HG02642 (cell line): ENCODE data around the gene CORO7.

Source experiments
- ATAC-seq: cut with Tn5 transposase; IDR thresholded peaks from one replicate; pipeline ENCODE4 v1.9.1; 2021; ENCODE audit warnings: mild to moderate bottlenecking; ENCODE audit not compliant: unreplicated experiment, poor library complexity

Gene CORO7

GRCh38 chr16:4385789-4386450 lies 30.5 kb downstream of the CORO7 start:
- ATAC-seq: no peak

- no peak for ATAC-seq
Measured at GRCh38 chr16:4385066-4385788, 31.2 kb downstream of the CORO7 start.

- no peak for ATAC-seq
Measured at GRCh38 chr16:4384509-4384942, 31.9 kb downstream of the CORO7 start.

- no peak for ATAC-seq
Measured at GRCh38 chr16:4383591-4384444, 32.6 kb downstream of the CORO7 start.

GRCh38 chr16:4382795-4383357 lies 33.5 kb downstream of the CORO7 start:
- no peak for ATAC-seq

- ATAC-seq: no peak
Measured at GRCh38 chr16:4381935-4382794, 34.2 kb downstream of the CORO7 start.

GRCh38 chr16:4381072-4381934 lies 35.1 kb downstream of the CORO7 start:
- ATAC-seq: no peak

GRCh38 chr16:4380119-4381063 lies 36.0 kb downstream of the CORO7 start:
- ATAC-seq: no peak

GRCh38 chr16:4378999-4379690 lies 37.3 kb downstream of the CORO7 start:
- ATAC-seq: no peak

- no peak for ATAC-seq
Measured at GRCh38 chr16:4378161-4378666, 38.2 kb downstream of the CORO7 start.

- no peak for ATAC-seq
Measured at GRCh38 chr16:4377573-4378154, 38.7 kb downstream of the CORO7 start.

- ATAC-seq: no peak
Measured at GRCh38 chr16:4376893-4377572, 39.4 kb downstream of the CORO7 start.

GRCh38 chr16:4376126-4376892 lies 40.1 kb downstream of the CORO7 start:
- no peak for ATAC-seq

- ATAC-seq: no peak
Measured at GRCh38 chr16:4375717-4376116, 40.7 kb downstream of the CORO7 start.
